PC-3 (cell line): Measurements from ENCODE around the gene CADM3.

Experiments used
- EZH2 ChIP-seq: fragments of 300-600 bp; sonication (generic); IDR thresholded peaks from one replicate; pipeline ENCODE4 v1.6.1; 2017; ENCODE audit warnings: antibody characterized with exemption, mild to moderate bottlenecking, low read length; ENCODE audit not compliant: unreplicated experiment
- EZH2phosphoT487 ChIP-seq: fragments of 300-600 bp; sonication (generic); IDR thresholded peaks from 2 replicates; pipeline ENCODE4 v1.6.1; 2018; ENCODE audit warnings: mild to moderate bottlenecking, antibody characterized with exemption, low read length, borderline replicate concordance
- TF ChIP-seq, protein P1 (sequence below): fragments of 300-600 bp; sonication (generic); conservative IDR thresholded peaks from 2 replicates; pipeline ENCODE4 v1.5.1; 2017; ENCODE audit warnings: antibody characterized with exemption, low read depth, mild to moderate bottlenecking, low read length

DNA sequence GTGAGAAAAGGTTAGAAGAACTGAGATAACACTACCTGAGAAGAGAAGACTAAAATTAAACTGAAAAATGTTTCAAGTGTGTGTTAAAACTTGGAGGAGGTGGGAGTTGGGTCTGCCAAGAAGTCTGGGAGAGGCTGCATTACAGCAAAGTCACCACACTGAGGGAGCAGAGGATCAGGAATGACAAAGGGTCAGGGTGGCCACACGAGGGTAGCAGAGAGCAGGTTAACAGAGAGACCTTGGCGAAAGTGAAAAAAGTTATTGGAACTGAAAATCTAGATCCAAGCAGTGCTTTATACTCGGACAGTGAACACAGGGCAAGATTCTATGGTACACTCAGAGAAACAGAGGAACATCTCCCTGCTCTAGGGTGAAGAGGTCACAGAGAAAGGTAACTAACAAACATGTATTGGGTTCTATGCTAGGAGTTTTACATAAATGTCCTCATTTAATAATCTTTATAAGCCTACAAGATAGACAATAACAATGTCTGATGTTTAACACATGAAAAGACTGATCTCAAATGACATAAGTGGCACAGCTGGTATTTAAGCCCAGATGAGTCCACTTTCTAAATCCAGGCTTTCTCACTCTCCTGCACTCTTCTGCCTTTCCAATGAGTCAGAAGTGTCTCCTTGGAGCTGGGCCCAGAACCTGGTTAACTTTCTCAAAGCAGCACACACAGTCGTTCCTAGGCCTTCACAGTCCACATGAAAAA lies 10.3 kb upstream of the CADM3 start:
- TF ChIP-seq, protein P1, sequence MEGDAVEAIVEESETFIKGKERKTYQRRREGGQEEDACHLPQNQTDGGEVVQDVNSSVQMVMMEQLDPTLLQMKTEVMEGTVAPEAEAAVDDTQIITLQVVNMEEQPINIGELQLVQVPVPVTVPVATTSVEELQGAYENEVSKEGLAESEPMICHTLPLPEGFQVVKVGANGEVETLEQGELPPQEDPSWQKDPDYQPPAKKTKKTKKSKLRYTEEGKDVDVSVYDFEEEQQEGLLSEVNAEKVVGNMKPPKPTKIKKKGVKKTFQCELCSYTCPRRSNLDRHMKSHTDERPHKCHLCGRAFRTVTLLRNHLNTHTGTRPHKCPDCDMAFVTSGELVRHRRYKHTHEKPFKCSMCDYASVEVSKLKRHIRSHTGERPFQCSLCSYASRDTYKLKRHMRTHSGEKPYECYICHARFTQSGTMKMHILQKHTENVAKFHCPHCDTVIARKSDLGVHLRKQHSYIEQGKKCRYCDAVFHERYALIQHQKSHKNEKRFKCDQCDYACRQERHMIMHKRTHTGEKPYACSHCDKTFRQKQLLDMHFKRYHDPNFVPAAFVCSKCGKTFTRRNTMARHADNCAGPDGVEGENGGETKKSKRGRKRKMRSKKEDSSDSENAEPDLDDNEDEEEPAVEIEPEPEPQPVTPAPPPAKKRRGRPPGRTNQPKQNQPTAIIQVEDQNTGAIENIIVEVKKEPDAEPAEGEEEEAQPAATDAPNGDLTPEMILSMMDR: peak; percentile 100
- TF ChIP-seq EZH2phosphoT487 (no peak), EZH2 (no peak)
